ENCODE measurements around the gene SRM.
"Not testable (repeated sequence)": the region's sequence is repeated elsewhere in the genome, so short reads cannot be mapped to it uniquely, and the experiment has no call there.

DNA sequence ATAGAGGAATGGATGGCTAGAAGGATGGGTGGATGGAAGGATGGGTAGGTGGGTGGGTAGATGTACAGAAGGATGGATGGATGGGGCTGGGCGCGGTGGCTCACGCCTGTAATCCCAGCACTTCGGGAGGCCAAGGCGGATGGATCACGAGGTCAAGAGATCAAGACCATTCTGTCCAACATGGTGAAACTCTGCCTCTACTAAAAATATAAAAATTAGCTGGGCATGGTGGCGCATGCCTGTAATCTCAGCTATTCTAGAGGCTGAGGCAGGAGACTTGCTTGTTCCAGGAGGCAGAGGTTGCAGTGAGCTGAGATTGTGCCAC, 19.8 kb downstream of the SRM start:
- TF ChIP-seq EZH2phosphoT487, EZH2 (IDR thresholded peaks at IDR 0.05): not testable (repeated sequence)

Data from neural progenitor cell (in vitro differentiated cells).